HG03521 (cell line): Measurements from ENCODE around the gene ATIC.

Experiments
- ATAC-seq: cut with Tn5 transposase; IDR thresholded peaks from one replicate; pipeline ENCODE4 v1.9.1; 2021; ENCODE audit warnings: mild to moderate bottlenecking, moderate library complexity; ENCODE audit not compliant: unreplicated experiment

The ATIC gene

DNA sequence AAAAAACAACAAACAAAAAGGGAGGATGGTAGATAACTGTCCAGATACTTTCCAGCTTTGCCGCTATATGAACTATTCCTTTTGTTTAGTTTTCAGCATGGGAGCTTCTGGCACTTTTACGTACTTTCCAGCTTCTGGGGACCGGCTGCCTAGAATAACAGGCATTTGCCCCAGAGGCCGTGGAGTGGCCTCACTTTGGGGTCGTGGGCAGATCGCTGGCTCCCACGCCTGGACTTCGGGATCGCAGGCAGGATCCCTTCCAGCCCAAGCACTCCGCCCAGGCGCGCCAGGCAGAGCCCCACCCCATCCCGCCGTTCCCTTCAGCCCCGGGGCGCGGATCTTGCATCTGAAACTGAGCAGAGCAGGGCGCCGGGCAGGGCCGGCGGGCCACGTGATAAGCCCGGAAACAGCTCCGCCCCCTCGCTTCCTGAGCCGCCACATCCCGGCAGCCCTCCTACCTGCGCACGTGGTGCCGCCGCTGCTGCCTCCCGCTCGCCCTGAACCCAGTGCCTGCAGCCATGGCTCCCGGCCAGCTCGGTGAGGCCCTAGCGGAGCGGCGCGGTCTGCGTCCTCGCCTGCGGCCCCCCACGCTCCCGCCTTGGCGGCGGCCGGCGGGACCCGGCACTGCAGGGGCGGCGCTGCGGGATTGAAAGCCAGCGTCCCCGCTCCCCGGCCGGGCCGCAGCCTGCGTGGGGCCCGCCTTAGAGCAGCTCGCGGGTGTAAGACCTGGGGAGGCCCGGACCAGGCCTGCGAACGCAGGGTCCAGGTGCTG lies at the start of gene ATIC:
ATIC (plus strand) TSS at position 435 of the 772 bp plus-strand sequence; CDS start at position 519, 84 bp downstream.
- peak; percentile 99 for ATAC-seq

GRCh38 chr2:215262303-215262702 lies 49.6 kb upstream of the ATIC start:
- ATAC-seq: no peak

DNA sequence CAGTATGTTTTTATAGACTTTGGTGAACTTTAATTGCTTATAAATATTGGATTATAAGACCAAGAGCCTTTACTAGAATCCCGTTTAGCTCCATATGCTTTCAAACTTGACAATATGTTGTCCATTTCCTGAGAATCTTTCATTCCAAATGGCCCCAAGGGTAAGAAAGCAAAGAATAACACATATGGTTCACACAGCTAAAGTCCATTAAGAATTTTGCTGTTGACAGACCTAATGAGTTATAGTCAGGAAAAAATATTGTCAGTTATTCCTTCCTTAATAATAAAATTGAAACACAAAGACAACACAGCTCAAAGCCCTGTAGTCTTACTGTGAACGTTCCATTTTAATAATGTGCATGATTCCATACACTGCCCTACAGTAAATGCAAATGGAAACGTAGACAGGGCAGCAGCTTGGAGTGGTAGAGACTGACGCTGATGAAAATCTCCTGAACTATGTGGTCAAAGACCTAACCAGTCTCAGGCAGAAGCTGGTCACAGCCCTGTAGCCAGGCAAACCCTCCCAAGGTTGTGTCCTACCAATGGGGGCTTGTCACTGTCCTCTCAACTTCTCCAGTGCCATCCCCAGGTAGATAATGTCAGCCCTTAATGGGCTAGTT lies 49.0 kb upstream of the ATIC start:
- no peak for ATAC-seq

GRCh38 chr2:215264374-215264773 lies 47.5 kb upstream of the ATIC start:
- ATAC-seq: no peak

- no peak for ATAC-seq
Measured at GRCh38 chr2:215269397-215270117, 42.3 kb upstream of the ATIC start.

DNA sequence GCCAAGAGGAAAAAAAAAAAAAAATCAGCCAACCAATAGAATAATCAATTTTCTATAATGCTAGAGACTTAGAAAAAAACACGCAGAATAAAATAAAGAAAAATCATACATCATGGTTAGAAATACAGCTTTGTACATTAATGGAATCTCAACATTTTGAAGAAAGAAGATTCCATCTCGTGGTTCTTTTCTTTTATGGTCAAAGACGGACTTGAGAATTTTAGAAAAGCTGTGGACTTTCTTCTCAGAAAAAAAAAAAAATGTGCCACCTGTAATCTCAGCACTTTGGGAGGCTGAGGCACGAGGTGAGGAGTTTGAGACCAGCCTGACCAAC lies 41.8 kb upstream of the ATIC start:
- ATAC-seq: no peak

DNA sequence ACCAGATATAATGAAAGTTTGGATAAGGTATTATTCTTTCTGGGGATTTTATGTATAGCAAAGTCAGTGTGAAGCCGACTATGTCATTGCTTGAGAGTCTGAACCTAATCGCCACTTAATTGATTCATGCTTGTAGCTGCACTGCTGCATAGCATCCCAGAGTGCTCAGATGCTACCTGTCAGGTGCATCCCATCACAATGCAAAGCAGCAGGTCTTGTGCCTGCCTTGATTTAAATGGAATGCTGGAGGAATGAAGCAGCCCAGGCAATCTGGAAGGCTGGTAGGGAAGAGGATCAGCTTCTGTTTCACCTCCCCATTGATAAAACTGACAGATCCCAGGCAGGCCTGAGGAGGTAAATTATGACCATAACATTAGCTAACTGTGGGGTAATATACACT lies 40.4 kb upstream of the ATIC start:
- ATAC-seq: no peak

GRCh38 chr2:215272918-215273317 lies 38.9 kb upstream of the ATIC start:
- no peak for ATAC-seq

DNA sequence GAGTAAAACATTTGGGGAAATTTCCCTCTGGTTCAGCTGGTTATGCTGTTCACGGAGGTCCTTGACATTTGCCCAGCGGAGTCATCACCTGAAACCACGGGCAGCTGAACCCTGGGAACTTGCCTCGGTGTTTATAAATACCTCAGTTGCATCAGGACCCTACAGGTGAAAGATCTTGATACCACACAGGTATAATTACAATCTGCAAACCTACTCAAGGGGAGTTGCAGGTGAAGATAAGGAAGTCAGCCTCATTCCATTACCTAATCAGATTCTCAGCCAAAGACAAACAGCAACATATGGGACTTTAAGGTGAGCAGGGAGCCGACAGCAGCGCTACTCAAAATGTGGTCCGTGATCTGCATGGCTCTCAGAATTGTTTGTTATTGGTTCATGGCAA lies 37.0 kb upstream of the ATIC start:
- no peak for ATAC-seq

DNA sequence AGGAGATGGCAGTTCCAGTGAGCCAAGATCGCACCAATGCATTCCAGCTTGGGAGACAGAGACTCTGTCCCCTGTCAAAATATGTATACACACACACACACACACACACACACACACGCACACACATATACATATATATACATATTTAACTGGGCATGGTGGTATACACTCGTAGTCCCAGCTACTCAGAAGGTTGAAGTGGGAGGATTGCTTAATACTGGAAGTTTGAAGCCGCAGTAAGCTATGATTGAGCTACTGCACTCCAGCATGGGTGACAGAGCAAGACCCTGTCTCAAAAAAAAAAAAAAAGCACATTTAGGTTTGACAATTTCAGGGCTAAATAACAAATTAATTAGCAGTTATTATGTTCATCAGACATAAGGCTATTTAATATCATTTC lies 36.0 kb upstream of the ATIC start:
- no peak for ATAC-seq

DNA sequence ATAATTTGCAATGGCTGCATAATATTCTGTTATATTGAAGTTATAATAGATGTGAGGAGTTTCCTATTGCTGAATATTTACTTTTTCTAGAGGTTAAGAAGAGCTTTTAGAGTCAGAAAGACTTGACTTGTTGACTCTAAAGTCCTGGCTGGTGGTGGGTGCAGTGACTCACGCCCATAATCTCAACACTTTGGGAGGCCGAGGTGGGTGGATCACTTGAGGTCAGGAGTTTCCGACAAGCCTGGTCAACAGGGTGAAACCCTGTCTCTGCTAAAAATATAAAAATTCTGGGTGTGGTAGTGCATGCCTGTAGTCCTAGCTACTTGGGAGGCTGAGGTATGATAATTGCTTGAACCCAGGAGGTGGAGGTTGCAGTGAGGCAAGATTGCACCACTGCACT lies 33.9 kb upstream of the ATIC start:
- no peak for ATAC-seq

- no peak for ATAC-seq
Measured at GRCh38 chr2:215280326-215280725, 31.5 kb upstream of the ATIC start.

DNA sequence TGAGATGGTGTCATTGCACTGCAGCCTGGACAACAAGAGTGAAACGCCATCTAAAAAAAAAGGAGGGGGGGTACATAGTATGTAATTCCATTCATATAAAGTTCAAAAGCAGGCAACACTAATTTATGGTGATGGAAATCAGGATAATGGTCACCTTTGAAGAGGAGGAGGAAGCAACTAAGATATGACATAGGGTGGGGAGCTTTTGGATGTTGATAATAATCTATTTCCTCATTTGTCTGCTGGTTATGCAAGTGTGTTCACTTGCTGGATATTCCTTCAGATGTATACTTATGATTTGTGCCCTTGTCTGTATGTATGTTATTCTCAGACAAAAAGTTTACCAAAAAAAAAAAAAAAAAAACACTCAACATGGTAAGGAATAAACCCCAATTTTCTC lies 28.6 kb upstream of the ATIC start:
- ATAC-seq: no peak

- no peak for ATAC-seq
Measured at GRCh38 chr2:215286309-215286708, 25.6 kb upstream of the ATIC start.

GRCh38 chr2:215288112-215288815 lies 23.6 kb upstream of the ATIC start:
- ATAC-seq: no peak

DNA sequence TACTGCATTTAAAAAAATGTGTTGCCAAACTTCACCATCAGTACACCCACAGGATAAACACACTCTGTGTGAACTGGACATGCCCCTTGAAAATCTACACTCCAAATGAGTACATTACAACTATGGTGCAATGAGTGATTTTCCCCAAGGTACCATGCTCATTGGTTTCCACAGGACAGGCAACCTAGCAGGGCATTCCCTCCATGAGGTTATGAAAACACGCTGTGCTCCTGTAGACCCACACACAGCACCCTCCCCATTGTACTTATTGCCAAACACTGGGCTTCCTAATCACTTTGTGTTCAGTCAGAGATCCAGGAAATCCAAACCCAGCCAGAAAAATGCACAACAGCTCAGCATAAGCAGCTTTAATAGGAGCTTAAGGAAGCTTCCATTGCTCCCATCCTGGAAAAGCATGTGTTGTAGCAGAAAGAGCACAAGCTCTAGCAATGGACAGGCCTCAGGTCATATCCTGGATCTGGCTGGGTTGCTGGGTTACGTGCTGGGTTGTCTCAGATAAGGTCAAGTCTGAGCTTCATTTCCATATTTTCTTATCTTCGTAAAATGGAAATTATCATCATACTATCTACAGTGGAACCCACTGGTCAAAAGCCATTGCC lies 20.8 kb upstream of the ATIC start:
- ATAC-seq: no peak

- no peak for ATAC-seq
Measured at GRCh38 chr2:215293879-215294278, 18.0 kb upstream of the ATIC start.

DNA sequence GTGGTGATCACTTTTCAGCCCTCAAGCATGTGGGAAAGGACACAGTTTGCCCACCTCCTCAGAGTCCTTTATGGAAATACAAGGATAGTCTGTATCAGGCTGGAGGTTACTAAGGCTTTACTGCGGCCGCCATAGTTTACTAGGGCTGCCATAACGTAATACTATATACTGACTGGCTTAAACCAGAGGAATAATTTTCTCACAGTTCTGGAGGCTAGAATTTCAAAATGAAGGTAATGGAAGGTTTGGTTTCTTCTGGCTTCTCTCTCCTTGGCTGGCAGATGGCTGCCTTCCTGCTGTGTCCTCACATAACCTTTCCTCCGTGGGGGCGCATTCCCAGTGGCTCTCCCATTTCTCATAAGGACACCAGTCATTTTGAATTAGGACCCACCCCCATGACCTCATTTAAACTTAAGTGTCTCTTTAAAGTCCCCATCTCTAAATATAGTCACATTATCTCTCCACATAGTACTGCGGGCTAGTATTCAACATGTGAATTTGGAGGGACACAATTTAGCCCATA lies 12.5 kb upstream of the ATIC start:
- no peak for ATAC-seq

- ATAC-seq: no peak
Measured at GRCh38 chr2:215301994-215302393, 9.9 kb upstream of the ATIC start.

DNA sequence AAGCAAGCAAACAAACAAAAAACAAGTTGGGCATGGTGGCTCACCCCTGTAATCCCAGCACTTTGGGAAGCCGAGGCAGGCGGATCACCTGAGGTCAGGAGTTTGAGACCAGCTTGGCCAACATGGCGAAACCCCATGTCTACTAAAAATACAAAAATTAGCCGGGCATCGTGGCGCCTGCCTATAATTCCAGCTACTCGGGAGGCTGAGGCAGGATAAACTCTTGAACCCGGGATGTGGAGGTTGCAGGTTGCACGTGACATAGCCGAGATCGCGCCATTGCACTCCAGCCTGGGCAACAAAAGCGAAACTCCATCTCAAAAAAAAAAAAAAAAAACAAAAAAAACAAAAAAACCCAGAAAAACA lies 617 bp upstream of the ATIC start:
- ATAC-seq: peak; percentile 9

GRCh38 chr2:215313255-215313613 lies 1.4 kb downstream of the ATIC start:
- ATAC-seq: no peak
